Stomach smooth muscle (tissue), 2 donors: ENCODE data around the gene RNF150.
A peak's percentile ranks its signal among the peaks of the same experiment; 100 is the strongest.

ENCODE experiments used
- H3K27ac ChIP-seq: one replicate; pipeline ENCODE4 v1.7.0; 2013; ENCODE audit warnings: mild to moderate bottlenecking, low read length, inconsistent platforms
- H3K27me3 ChIP-seq, 2 donors: one replicate each; pipeline ENCODE4 v1.7.0; 2013; ENCODE audit warnings: low read length in 2 of 2; ENCODE audit not compliant: insufficient read depth in 2 of 2, control insufficient read depth in 1 of 2
- H3K36me3 ChIP-seq, 2 donors: one replicate each; pipeline ENCODE4 v1.7.0; 2013; ENCODE audit warnings: low read length in 2 of 2; ENCODE audit not compliant: control insufficient read depth in 2 of 2, insufficient read depth in 2 of 2
- H3K4me1 ChIP-seq: one replicate; pipeline ENCODE4 v1.7.0; 2013; ENCODE audit warnings: low read length; ENCODE audit not compliant: control insufficient read depth, insufficient read depth
- H3K4me3 ChIP-seq, 2 donors: one replicate each; pipeline ENCODE4 v1.7.0; 2013; ENCODE audit warnings: low read length in 2 of 2
- H3K9ac ChIP-seq, 2 donors: one replicate each; pipeline ENCODE4 v1.7.0; 2013; ENCODE audit warnings: low read length in 2 of 2, mild to moderate bottlenecking in 1 of 2
- H3K9me3 ChIP-seq, 2 donors: one replicate each; pipeline ENCODE4 v1.7.0; 2013; ENCODE audit warnings: low read length in 2 of 2; ENCODE audit not compliant: control insufficient read depth in 2 of 2
- donor health status: healthy.
- donor health status: Pancreatic carcinoma.

Gene RNF150

GRCh38 chr4:140980426-140981200 lies 152.7 kb downstream of the RNF150 start:
- Histone ChIP-seq H3K27me3 (no peaks in the 10 kb centered on the region), H3K27ac (no peak overlapping the region), H3K9ac (no peak overlapping the region), H3K9me3 (no peaks in the 10 kb centered on the region), H3K36me3 (no peaks in the 10 kb centered on the region), H3K4me1 (no peaks in the 10 kb centered on the region), H3K4me3 (no peak overlapping the region)

- no peaks in the 10 kb centered on the region for H3K9me3 ChIP-seq
- H3K36me3 ChIP-seq, result no peaks in the 10 kb centered on the region
- H3K27me3 ChIP-seq, result no peaks in the 10 kb centered on the region
- no peak overlapping the region for H3K9ac ChIP-seq
- no peak overlapping the region for H3K27ac ChIP-seq
- H3K4me1 ChIP-seq, result no peaks in the 10 kb centered on the region
- H3K4me3 ChIP-seq, result no peak overlapping the region
Measured at GRCh38 chr4:140976768-140977167, 156.5 kb downstream of the RNF150 start.

DNA sequence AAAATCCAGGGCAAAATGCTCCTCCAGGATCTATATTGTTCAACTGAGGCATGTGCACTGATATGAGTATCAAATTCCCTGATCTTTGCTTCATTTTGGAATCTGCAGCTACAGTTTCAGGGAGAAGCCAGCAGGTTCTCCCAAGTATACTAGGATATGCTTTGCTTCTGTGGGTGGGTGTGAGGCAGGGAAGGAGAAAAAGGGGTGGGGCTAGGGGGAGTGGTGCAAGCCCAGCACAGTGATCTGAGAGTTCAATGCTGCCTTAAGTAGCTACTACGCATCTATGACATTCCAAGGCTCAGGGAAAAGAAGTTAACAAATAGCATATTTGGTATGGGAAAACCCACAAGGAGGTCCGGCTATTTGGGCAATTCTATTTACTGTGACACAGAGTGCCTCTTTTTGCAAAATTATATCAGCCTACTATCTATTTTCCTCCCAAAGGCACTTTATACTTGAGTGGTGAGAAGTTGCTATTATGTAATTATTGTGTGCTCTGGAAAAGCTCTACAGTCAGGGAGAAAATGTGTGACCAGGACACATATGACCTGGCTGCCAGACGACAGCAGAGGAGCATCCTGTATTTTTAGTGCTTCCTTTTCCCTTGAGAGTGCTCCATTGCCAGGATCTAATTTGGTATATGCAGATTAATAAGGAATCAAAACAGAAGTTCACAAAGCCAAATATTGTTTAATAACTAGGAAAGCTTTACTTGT lies 162.0 kb downstream of the RNF150 start:
- Histone ChIP-seq H3K27ac (no peak overlapping the region), H3K27me3 (no peaks in the 10 kb centered on the region), H3K9me3 (no peaks in the 10 kb centered on the region), H3K36me3 (no peaks in the 10 kb centered on the region), H3K9ac (no peak overlapping the region), H3K4me1 (peaks cover 3% of the 10 kb centered on the region), H3K4me3 (no peak overlapping the region)

DNA sequence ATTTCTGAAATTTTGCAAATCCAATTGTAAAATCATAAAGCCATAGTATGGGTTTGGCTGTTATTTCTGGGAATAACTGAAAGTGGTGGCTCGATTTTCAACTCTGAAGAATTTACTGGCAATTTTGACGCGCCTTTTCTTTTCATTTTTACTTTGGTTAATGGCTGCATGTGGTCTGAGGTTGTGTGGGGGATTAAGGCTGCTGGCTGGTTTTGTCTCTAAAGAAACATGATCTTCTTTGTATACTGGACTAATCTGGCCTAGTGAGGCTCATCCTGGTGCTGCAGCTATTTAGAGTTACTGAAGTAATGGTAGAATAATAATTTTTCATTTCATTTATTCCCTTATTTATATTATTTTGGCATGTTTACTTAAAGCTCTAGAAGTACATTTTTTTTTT lies 164.0 kb downstream of the RNF150 start:
- Histone ChIP-seq H3K27ac (no peak overlapping the region), H3K9ac (no peak overlapping the region), H3K4me3 (no peak overlapping the region), H3K36me3 (peaks cover 3% of the 10 kb centered on the region in 2 donors), H3K4me1 (peaks cover 3% of the 10 kb centered on the region), H3K9me3 (no peaks in the 10 kb centered on the region), H3K27me3 (no peaks in the 10 kb centered on the region)

- H3K27ac ChIP-seq, result no peak overlapping the region
- H3K9me3 ChIP-seq, result no peaks in the 10 kb centered on the region
- peaks cover 3% of the 10 kb centered on the region for H3K4me1 ChIP-seq
- no peak overlapping the region for H3K9ac ChIP-seq
- H3K4me3 ChIP-seq, result no peak overlapping the region
- H3K27me3 ChIP-seq, result no peaks in the 10 kb centered on the region
- peaks cover 3% of the 10 kb centered on the region in 2 donors for H3K36me3 ChIP-seq
Measured at GRCh38 chr4:140968371-140968770, 164.9 kb downstream of the RNF150 start.

DNA sequence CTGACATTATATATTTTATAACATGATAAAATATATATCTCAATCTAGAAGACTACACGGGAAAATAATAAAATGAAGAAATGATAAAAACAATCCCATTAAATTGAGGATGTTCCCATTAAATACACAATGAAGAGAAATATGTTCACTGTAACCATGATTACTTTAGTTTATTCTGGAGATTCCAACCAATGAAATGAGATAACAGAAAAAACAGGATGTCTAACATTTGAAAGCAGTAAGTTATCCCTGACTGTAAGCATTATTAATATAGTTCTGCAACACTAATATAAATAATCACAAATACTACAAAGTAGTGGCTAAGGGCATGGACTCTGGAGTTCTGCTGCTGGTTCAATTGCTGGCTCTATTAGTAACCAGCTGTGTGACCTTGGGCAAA lies 169.4 kb downstream of the RNF150 start:
- Histone ChIP-seq H3K27me3 (no peaks in the 10 kb centered on the region), H3K9ac (no peak overlapping the region), H3K36me3 (peaks cover 3% of the 10 kb centered on the region in 2 donors), H3K4me1 (no peaks in the 10 kb centered on the region), H3K4me3 (no peak overlapping the region), H3K9me3 (no peaks in the 10 kb centered on the region), H3K27ac (no peak overlapping the region)

DNA sequence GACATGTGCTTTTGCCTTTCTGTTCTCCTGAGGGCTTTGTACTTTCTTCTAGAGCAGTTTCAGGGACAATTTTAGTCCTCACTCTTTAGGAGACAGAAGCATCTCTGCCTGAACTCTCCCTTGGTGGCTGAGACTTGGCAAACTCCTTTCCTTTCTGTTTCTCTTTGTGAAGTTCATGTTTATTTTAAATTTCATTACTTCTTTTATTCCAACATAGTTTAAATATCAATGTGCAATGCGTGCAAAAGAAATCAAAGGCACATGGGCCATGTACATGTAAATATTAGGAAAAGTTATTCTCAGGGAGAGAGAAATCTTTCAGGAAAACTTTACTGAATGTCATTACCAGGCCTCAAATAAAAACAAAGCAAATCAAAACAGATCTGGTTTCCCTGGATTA lies 177.6 kb downstream of the RNF150 start:
- peak overlapping the region; percentile 59 for H3K27ac ChIP-seq
- no peaks in the 10 kb centered on the region for H3K9me3 ChIP-seq

GRCh38 chr4:140952717-140953116 lies 180.6 kb downstream of the RNF150 start:
- no peaks in the 10 kb centered on the region for H3K9me3 ChIP-seq
- H3K4me3 ChIP-seq, result peak overlapping the region in 1 of 2 donors; percentile 16
- H3K9ac ChIP-seq, result peak overlapping the region in 1 of 2 donors; percentile 13
- peaks cover 21% of the 10 kb centered on the region for H3K4me1 ChIP-seq
- no peaks in the 10 kb centered on the region for H3K27me3 ChIP-seq
- peak overlapping the region; percentile 4 for H3K27ac ChIP-seq
- H3K36me3 ChIP-seq, result no peaks in the 10 kb centered on the region

More for the DNA sequence above, 177.6 kb downstream of the RNF150 start:
- no peaks in the 10 kb centered on the region for H3K27me3 ChIP-seq
- no peak overlapping the region for H3K9ac ChIP-seq
- H3K4me1 ChIP-seq, result peaks cover 21% of the 10 kb centered on the region
- H3K36me3 ChIP-seq, result peaks cover 0 to 2% of the 10 kb centered on the region in 2 donors
- H3K4me3 ChIP-seq, result no peak overlapping the region

- Histone ChIP-seq H3K4me1 (peaks cover 6% of the 10 kb centered on the region), H3K36me3 (no peaks in the 10 kb centered on the region), H3K9me3 (no peaks in the 10 kb centered on the region), H3K27me3 (no peaks in the 10 kb centered on the region), H3K27ac (peak overlapping the region; percentile 58), H3K4me3 (peak overlapping the region in 1 of 2 donors; percentile 15), H3K9ac (no peak overlapping the region)
Measured at GRCh38 chr4:140947506-140947905, 185.8 kb downstream of the RNF150 start.

GRCh38 chr4:140945106-140945505 lies 188.2 kb downstream of the RNF150 start:
- Histone ChIP-seq H3K27me3 (no peaks in the 10 kb centered on the region), H3K9me3 (no peaks in the 10 kb centered on the region), H3K27ac (no peak overlapping the region), H3K4me3 (no peak overlapping the region), H3K36me3 (no peaks in the 10 kb centered on the region), H3K9ac (no peak overlapping the region), H3K4me1 (peaks cover 6% of the 10 kb centered on the region)

- no peaks in the 10 kb centered on the region for H3K9me3 ChIP-seq
- no peak overlapping the region for H3K9ac ChIP-seq
- no peak overlapping the region for H3K4me3 ChIP-seq
- no peaks in the 10 kb centered on the region for H3K27me3 ChIP-seq
- H3K36me3 ChIP-seq, result no peaks in the 10 kb centered on the region
- peak overlapping the region; percentile 25 for H3K27ac ChIP-seq
- peaks cover 11% of the 10 kb centered on the region for H3K4me1 ChIP-seq
Measured at GRCh38 chr4:140944572-140944971, 188.7 kb downstream of the RNF150 start.
